Measurements from ENCODE around the gene RNF11.

- no peak for TF ChIP-seq CTCF (IDR thresholded peaks at IDR 0.05; ENCODE audit: insufficient read depth, low read depth, low read length)
- TF ChIP-seq EZH2 (IDR thresholded peaks at IDR 0.05; ENCODE audit: insufficient read depth, low read length): no peak
Observed at GRCh38 chr1:51317798-51318197, 81.7 kb downstream of the RNF11 start.
